Kidney (tissue), 14 donors: ENCODE results near the gene NARS2. TPM values are rescaled to one million over a fixed set of nuclear protein-coding genes. Genes with fewer than 3 reads are reported as not detected.

Experiments
- DNase-seq, 5 donors: peaks; one replicate each; pipeline ENCODE4 v3.0.0-alpha.2; 2013 to 2020
- FAIRE-seq: peaks from 2 replicates; lab custom pipeline; 2012; peaks lifted over from hg19 to GRCh38; lab: Jason Lieb, UNC
- H3K27ac ChIP-seq, 2 donors: one replicate each; pipeline ENCODE4 v1.7.0; 2013; ENCODE audit warnings: low read depth in 2 of 2, low read length in 2 of 2, inconsistent platforms in 1 of 2
- H3K27me3 ChIP-seq: one replicate; pipeline ENCODE4 v1.7.1; 2013; ENCODE audit warnings: low read length, inconsistent platforms; ENCODE audit not compliant: control insufficient read depth, insufficient read depth
- H3K36me3 ChIP-seq, 3 donors: one replicate each; pipeline versions ENCODE4 v1.7.0 to v1.7.1; 2013; ENCODE audit warnings: low read length in 3 of 3, control low read depth in 1 of 3, inconsistent platforms in 1 of 3; ENCODE audit not compliant: insufficient read depth in 3 of 3, control insufficient read depth in 2 of 3
- H3K4me1 ChIP-seq, 3 donors: one replicate each; pipeline versions ENCODE4 v1.7.0 to v1.7.1; 2013; ENCODE audit warnings: low read length in 3 of 3, inconsistent platforms in 1 of 3, low read depth in 1 of 3; ENCODE audit not compliant: control insufficient read depth in 2 of 3, insufficient read depth in 2 of 3
- H3K4me3 ChIP-seq, 3 donors: one replicate each; pipeline versions ENCODE4 v1.7.0 to v1.8.1; 2013; ENCODE audit warnings: low read length in 3 of 3, control low read depth in 1 of 3, inconsistent platforms in 1 of 3
- H3K9ac ChIP-seq, 3 donors: one replicate each; pipeline versions ENCODE4 v1.7.0 to v1.7.1; 2013; ENCODE audit warnings: low read length in 3 of 3, control low read depth in 1 of 3, inconsistent platforms in 1 of 3
- H3K9me3 ChIP-seq, 3 donors: one replicate each; pipeline versions ENCODE4 v1.7.0 to v1.7.1; 2013; ENCODE audit warnings: low read length in 3 of 3, control low read depth in 1 of 3, inconsistent platforms in 1 of 3; ENCODE audit not compliant: control insufficient read depth in 2 of 3, insufficient read depth in 1 of 3
- CTCF ChIP-seq: IDR thresholded peaks from 3 replicates; pipeline ENCODE4 v1.5.1; 2012; ENCODE audit warnings: mild to moderate bottlenecking, moderate library complexity, borderline replicate concordance; ENCODE audit not compliant: insufficient read depth; ENCODE audit errors: extremely low read depth
- intact Hi-C: fragments of 100-400 bp; cut with DNase I; formaldehyde crosslinking; loops from one replicate; pipeline ENCODE4 v1.11.1; 2022
- polyA plus RNA-seq: library from polyadenylated mRNA; stranded (reverse); fragments of 350-450 nt; fragmentation: Illumina TruSeq; extraction: RNeasy Lipid Tissue Mini Kit (QIAGEN cat#74804); gene quantifications from one replicate; pipeline ENCODE4 v1.2.3, GENCODE V29; 2014; ENCODE audit warnings: low read depth, low replicate concordance; ENCODE audit not compliant: insufficient read depth
- total RNA-seq: library from RNA; stranded (reverse); fragmentation: NEBNext Ultra II Directional; extraction: Animal tissue kit (Norgen Biotek cat#: 25700); gene quantifications from one replicate; pipeline ENCODE4 v1.2.1, GENCODE V29; 2021
- donor health status: control.
- donor health status: control.
- donor health status: control.
- donor health status: control.
- donor health status: control.
- donor health status: DM: yes; HTN: yes; CAD: no.
- donor health status: Normal renal cell carcinoma (clear cell type).

Gene NARS2
- total and polyA plus RNA-seq, 2 donors from 2014 or later: 13.0 to 13.2 TPM

DNA sequence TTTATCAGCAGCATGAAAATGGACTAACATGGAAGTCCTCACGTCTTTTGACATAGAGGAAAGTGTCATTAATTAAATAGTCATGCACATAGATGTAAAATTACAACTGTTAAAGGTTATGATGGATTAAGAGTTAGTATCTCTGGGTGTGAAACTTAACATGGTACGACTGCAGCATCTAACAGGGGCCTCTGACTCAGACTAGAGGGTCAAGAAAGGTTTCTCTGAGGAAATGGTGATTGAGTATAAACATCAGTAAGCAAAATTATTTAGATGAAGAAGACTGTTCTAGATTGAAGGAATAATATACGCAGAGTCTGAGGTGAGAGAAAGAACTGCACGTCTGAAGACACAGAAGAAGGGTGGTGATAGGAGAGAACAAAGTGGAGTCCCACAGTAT, 114.9 kb downstream of the NARS2 start:
- Histone ChIP-seq H3K9me3 (no peaks in the 10 kb centered on the region), H3K36me3 (peaks cover 0 to 4% (median 0%) of the 10 kb centered on the region in 3 donors), H3K4me3 (no peak overlapping the region), H3K4me1 (no peaks in the 10 kb centered on the region), H3K27me3 (no peaks in the 10 kb centered on the region), H3K9ac (no peak overlapping the region), H3K27ac (no peak overlapping the region)
- intact Hi-C loops: no loop called here
- TF ChIP-seq CTCF: no peak
- DNase-seq (no peak), FAIRE-seq (no peak)

DNA sequence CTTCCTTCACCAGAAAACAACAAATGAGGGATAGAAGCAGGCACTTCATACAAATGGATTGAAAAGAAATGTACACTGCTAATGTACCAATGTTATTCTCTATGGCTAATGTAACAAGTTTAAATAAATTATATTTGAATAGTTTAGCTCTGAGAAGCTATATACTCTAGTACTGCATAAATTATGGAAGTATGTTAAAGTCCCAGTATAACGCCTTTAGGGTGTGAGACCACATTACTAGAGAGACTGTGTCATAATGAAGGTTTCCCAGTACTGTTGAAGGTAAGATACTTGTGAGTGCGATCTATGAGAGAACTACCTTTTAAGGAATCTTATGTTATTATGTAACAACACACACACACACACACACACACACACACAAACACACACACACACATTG, 117.2 kb downstream of the NARS2 start:
- no peak for TF ChIP-seq CTCF
- Histone ChIP-seq H3K4me1 (no peaks in the 10 kb centered on the region), H3K27ac (no peak overlapping the region), H3K36me3 (peaks cover 0 to 4% (median 0%) of the 10 kb centered on the region in 3 donors), H3K4me3 (no peak overlapping the region), H3K27me3 (no peaks in the 10 kb centered on the region), H3K9me3 (no peaks in the 10 kb centered on the region), H3K9ac (no peak overlapping the region)
- intact Hi-C loops: no loop called here
- DNase-seq (no peak), FAIRE-seq (no peak)

DNA sequence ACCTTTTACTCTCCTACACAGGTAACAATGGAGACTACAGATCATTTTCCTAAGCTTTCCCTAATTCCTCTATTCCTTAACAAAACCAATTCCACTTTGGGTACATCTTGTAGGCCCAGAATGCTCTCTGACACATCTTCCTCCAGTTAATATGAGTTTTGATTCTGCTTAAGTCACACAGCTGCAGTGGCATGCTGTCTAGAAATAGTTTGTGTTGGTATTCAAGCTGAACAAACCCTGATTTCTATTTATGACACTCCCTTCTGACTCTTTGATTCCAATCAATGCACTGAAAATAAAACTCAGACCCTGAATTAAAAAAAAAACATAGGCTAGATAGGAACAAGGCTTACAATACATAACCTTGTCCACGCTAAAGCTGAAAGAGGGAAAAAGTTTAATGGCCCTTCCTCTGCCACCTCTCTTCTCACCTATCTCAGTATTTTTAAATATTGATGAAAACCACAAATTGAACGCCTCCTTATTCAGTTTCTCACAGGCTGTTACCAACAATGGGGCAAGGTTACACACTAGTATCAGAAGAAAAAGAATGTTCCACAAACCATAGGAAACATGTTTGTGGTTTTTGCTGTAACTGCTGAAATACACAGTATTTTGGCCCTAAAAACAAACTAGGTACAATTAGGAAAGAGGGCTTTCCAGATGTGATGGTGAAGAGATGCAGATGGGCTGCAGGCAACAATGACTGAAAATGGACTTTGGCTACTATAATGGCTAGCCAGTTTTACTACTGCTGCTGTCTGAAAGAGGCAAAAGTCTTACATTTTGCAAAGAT, 121.3 kb downstream of the NARS2 start:
- FAIRE-seq: no peak
- Histone ChIP-seq H3K4me1 (no peaks in the 10 kb centered on the region), H3K4me3 (no peak overlapping the region), H3K27ac (no peak overlapping the region), H3K9me3 (no peaks in the 10 kb centered on the region), H3K36me3 (no peaks in the 10 kb centered on the region), H3K27me3 (no peaks in the 10 kb centered on the region), H3K9ac (no peak overlapping the region)
- no peak for TF ChIP-seq CTCF
- no peak for DNase-seq
- intact Hi-C loops: no loop called here
